B cell (primary cell): ENCODE results near the gene NR2E3. TPM values are rescaled to one million over a fixed set of nuclear protein-coding genes. Genes with fewer than 3 reads are reported as not detected.

Experiments used
- ATAC-seq: fragments of 200-7000 bp; cut with Tn5 transposase; one replicate; pipeline ENCODE4 v1.10.0; 2021; ENCODE audit warnings: low read depth, mild to moderate bottlenecking, moderate number of reproducible peaks, moderate library complexity
- CTCF ChIA-PET: fragments of 350-600 bp; sonication (Branson Sonifier 250); formaldehyde crosslinking; loops from one replicate; lab custom pipeline; 2021; ENCODE audit warnings: antibody characterized with exemption, inconsistent platforms; lab: Charles Lee
- POLR2A ChIA-PET: fragments of 350-600 bp; sonication (Branson Sonifier 250); formaldehyde crosslinking; loops from one replicate; lab custom pipeline; 2021; ENCODE audit warnings: antibody characterized with exemption; lab: Charles Lee
- DNase-seq: peaks from one replicate; pipeline ENCODE4 v3.0.0; 2013
- H2AFZ ChIP-seq: 2 replicates; pipeline ENCODE4 v1.6.1; 2012; ENCODE audit warnings: mild to moderate bottlenecking, low read depth, low read length; ENCODE audit not compliant: insufficient read depth, poor library complexity, severe bottlenecking
- H3K27ac ChIP-seq, 2 donors: 1 replicate in 1 of 2; 2 replicates in 1 of 2; pipeline ENCODE4 v1.5.1; 2012 to 2013; ENCODE audit warnings: low read length in 2 of 2, mild to moderate bottlenecking in 2 of 2, moderate library complexity in 1 of 2
- H3K27me3 ChIP-seq, 4 experiments: fragments of 200-600 bp in 1 of 4; sonication (generic) in 1 of 4; replicated peaks in 1 of 4; 1 replicate in 2 of 4; 2 replicates in 2 of 4; pipeline versions ENCODE4 v1.6.1 to v1.7.0; 2013 to 2016; ENCODE audit warnings: low read length in 3 of 4, mild to moderate bottlenecking in 2 of 4, mixed read lengths in 1 of 4, moderate library complexity in 1 of 4; ENCODE audit not compliant: insufficient read depth in 4 of 4, control insufficient read depth in 3 of 4; ENCODE audit errors: control extremely low read depth in 1 of 4
- H3K36me3 ChIP-seq, 2 experiments: replicated peaks in 1 of 2; 1 replicate in 1 of 2; 2 replicates in 1 of 2; pipeline versions ENCODE4 v1.6.1 to v1.7.1; 2013; ENCODE audit warnings: low read length in 1 of 2; ENCODE audit not compliant: insufficient read depth in 2 of 2, control insufficient read depth in 1 of 2; ENCODE audit errors: control extremely low read depth in 1 of 2, extremely low read depth in 1 of 2
- H3K4me1 ChIP-seq, 2 donors: fragments of 200-600 bp in 1 of 2; sonication (generic) in 1 of 2; 1 replicate in 1 of 2; 2 replicates in 1 of 2; pipeline versions ENCODE4 v1.5.1 to v1.6.1; 2013 to 2017; ENCODE audit warnings: low read length in 2 of 2; ENCODE audit not compliant: control insufficient read depth in 2 of 2, insufficient read depth in 2 of 2
- H3K4me2 ChIP-seq: replicated peaks from 2 replicates; pipeline ENCODE3; 2012; ENCODE audit warnings: mild to moderate bottlenecking, low read depth, low read length; ENCODE audit not compliant: poor library complexity, severe bottlenecking
- H3K4me3 ChIP-seq, 5 experiments: fragments of 200-600 bp in 1 of 5; sonication (generic) in 1 of 5; 1 replicate in 3 of 5; 2 replicates in 2 of 5; pipeline versions ENCODE4 v1.5.1 to v1.7.0; 2011 to 2016; ENCODE audit warnings: low read length in 4 of 5, mild to moderate bottlenecking in 4 of 5, low read depth in 2 of 5, control low read depth in 1 of 5, moderate library complexity in 1 of 5; ENCODE audit not compliant: insufficient read depth in 1 of 5; ENCODE audit errors: control extremely low read depth in 1 of 5, extremely low read depth in 1 of 5
- H3K79me2 ChIP-seq: fragments of 200-600 bp; sonication (generic); one replicate; pipeline ENCODE4 v1.6.0; 2016; ENCODE audit warnings: low read length; ENCODE audit not compliant: control insufficient read depth, insufficient read depth
- H3K9ac ChIP-seq: fragments of 200-600 bp; sonication (generic); 2 replicates; pipeline ENCODE4 v1.6.1; 2017; ENCODE audit warnings: mild to moderate bottlenecking, low read length, moderate library complexity
- H3K9me3 ChIP-seq, 3 donors: one replicate each; pipeline versions ENCODE4 v1.6.1 to v1.7.1; 2013; ENCODE audit warnings: low read length in 2 of 3; ENCODE audit not compliant: control insufficient read depth in 2 of 3, insufficient read depth in 1 of 3; ENCODE audit errors: control extremely low read depth in 1 of 3
- H4K20me1 ChIP-seq: 2 replicates; pipeline ENCODE4 v1.6.0; 2012; ENCODE audit warnings: mild to moderate bottlenecking, low read length; ENCODE audit not compliant: insufficient read depth, control insufficient read depth, poor library complexity, severe bottlenecking
- H3K27ac Mint-ChIP-seq: one replicate; pipeline ENCODE4 v1.8.0; 2021; ENCODE audit warnings: mixed read lengths
- H3K27me3 Mint-ChIP-seq: one replicate; pipeline ENCODE4 v1.8.0; 2021; ENCODE audit warnings: mixed read lengths
- H3K4me1 Mint-ChIP-seq: one replicate; pipeline ENCODE4 v1.8.0; 2021; ENCODE audit warnings: mixed read lengths
- H3K4me3 Mint-ChIP-seq: one replicate; pipeline ENCODE4 v1.8.0; 2021; ENCODE audit warnings: mixed read lengths
- H3K9me3 Mint-ChIP-seq: one replicate; pipeline ENCODE4 v1.8.0; 2022; ENCODE audit warnings: mixed read lengths; ENCODE audit not compliant: insufficient read depth
- EZH2 ChIP-seq: IDR thresholded peaks from 2 replicates; pipeline ENCODE4 v1.6.1; 2012; ENCODE audit warnings: borderline replicate concordance, low read depth, mild to moderate bottlenecking, moderate library complexity, low read length; ENCODE audit not compliant: insufficient read depth, poor library complexity, severe bottlenecking
- WGBS: methylation state at CpG from one replicate; pipeline ENCODE4 v1.1.5; 2013; ENCODE audit warnings: missing lambda C conversion rate; ENCODE audit not compliant: insufficient coverage; 5-methylcytosine and 5-hydroxymethylcytosine counted together
- intact Hi-C: fragments of 100-400 bp; cut with micrococcal nuclease; formaldehyde crosslinking; loops from one replicate; pipeline ENCODE4 v1.10.0; 2022
- polyA plus RNA-seq: library from polyadenylated mRNA; depleted of rRNA; stranded (reverse); fragments of >200 nt; gene quantifications from 2 replicates; pipeline ENCODE4 v1.2.3, GENCODE V29; 2012
- total RNA-seq, 2 donors: library from RNA; stranded (reverse); fragments of 120-200 nt in 1 of 2; gene quantifications; 1 replicate in 1 of 2; 2 replicates in 1 of 2; pipeline versions ENCODE4 v1.2.3 to v1.2.4, GENCODE V29; 2013 to 2022
- TF ChIP-seq, protein P1 (sequence below): fragments of 200-600 bp; IDR thresholded peaks from one replicate; pipeline ENCODE4 v1.8.0; 2022; ENCODE audit warnings: antibody characterized with exemption, mild to moderate bottlenecking

The NR2E3 gene
- total and polyA plus RNA-seq, 2 donors (not counting 1 experiment from before 2014, with no cell fraction given) = not detected

DNA sequence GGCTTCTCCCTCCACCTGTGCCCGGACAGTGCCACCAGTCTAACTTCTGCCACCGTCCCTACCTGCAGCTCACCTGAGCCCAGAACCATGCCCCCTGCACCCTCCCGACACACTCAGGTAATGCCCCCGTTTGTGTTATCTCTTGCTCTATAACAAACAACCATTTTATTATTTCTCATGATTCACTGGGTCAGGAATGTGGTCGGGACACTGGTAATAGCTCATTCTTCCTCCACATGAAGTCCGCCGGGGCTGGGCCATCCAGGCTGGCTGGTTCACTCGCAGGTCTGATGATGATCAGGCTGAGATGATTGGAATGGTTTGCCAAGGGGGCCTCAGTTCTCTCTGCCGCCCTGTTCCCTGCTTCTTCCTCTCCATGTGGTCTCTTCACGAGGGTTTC lies 20.3 kb upstream of the NR2E3 start:
- Histone ChIP-seq H3K79me2 (no peaks in the 10 kb centered on the region), H3K4me1 (no peaks in the 10 kb centered on the region), H4K20me1 (no peaks in the 10 kb centered on the region), H3K9me3 (no peaks in the 10 kb centered on the region), H3K4me3 (no peak overlapping the region), H2AFZ (no peak overlapping the region), H3K9ac (no peak overlapping the region), H3K4me2 (no peak overlapping the region), H3K36me3 (no peaks in the 10 kb centered on the region), H3K27ac (no peak overlapping the region), H3K27me3 (no peaks in the 10 kb centered on the region)
- H3K27ac Mint-ChIP-seq = no peak overlapping the region
- H3K4me3 Mint-ChIP-seq = no peak overlapping the region
- ATAC-seq = no peak
- peaks cover 10% of the 10 kb centered on the region for H3K27me3 Mint-ChIP-seq
- WGBS = 96% methylated on average over 8 of the region's 10 CpGs
- H3K9me3 Mint-ChIP-seq = no peaks in the 10 kb centered on the region
- TF ChIP-seq, protein P1, sequence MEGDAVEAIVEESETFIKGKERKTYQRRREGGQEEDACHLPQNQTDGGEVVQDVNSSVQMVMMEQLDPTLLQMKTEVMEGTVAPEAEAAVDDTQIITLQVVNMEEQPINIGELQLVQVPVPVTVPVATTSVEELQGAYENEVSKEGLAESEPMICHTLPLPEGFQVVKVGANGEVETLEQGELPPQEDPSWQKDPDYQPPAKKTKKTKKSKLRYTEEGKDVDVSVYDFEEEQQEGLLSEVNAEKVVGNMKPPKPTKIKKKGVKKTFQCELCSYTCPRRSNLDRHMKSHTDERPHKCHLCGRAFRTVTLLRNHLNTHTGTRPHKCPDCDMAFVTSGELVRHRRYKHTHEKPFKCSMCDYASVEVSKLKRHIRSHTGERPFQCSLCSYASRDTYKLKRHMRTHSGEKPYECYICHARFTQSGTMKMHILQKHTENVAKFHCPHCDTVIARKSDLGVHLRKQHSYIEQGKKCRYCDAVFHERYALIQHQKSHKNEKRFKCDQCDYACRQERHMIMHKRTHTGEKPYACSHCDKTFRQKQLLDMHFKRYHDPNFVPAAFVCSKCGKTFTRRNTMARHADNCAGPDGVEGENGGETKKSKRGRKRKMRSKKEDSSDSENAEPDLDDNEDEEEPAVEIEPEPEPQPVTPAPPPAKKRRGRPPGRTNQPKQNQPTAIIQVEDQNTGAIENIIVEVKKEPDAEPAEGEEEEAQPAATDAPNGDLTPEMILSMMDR = no peak
- TF ChIP-seq EZH2 = no peak
- intact Hi-C loops = no loop called here
- H3K4me1 Mint-ChIP-seq = no peaks in the 10 kb centered on the region
- DNase-seq = no peak
- CTCF ChIA-PET = interaction anchor here (1.4 kb wide), 1 partner anchor 8 kb away, joined by 3 read pairs; no protein-coding TSS in a partner anchor
- POLR2A ChIA-PET = no interaction called here

DNA sequence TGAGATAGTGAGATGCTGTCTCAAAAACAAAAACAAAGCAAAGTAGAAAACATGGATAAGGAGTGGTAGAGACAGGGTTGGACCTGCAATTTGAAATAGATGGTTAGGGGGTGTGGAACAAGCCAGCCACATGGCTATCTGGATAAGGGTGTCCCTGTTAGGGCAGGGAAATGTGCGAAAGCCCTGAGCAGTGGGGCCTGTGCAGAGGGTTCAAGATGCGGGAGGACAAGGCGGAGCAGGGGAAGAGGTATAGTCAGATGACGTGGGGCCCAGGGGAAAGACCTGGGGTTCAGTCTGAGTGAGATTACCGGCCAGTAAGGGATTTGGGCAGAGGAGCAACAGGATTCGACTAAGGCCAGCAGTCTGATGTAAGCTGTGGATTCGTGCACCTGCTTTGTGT lies 18.4 kb upstream of the NR2E3 start:
- H3K27ac Mint-ChIP-seq = no peak overlapping the region

More for the DNA sequence above, 18.4 kb upstream of the NR2E3 start:
- Histone ChIP-seq H3K4me3 (no peak overlapping the region), H3K27me3 (no peaks in the 10 kb centered on the region), H3K79me2 (no peaks in the 10 kb centered on the region), H3K9me3 (no peaks in the 10 kb centered on the region), H3K9ac (no peak overlapping the region), H2AFZ (no peak overlapping the region), H4K20me1 (no peaks in the 10 kb centered on the region), H3K27ac (no peak overlapping the region), H3K36me3 (no peaks in the 10 kb centered on the region), H3K4me2 (no peak overlapping the region), H3K4me1 (no peaks in the 10 kb centered on the region)
- DNase-seq (no peak), ATAC-seq (no peak)
- H3K4me3 Mint-ChIP-seq = no peak overlapping the region
- H3K4me1 Mint-ChIP-seq = no peaks in the 10 kb centered on the region
- H3K27me3 Mint-ChIP-seq = peaks cover 7% of the 10 kb centered on the region
- ChIA-PET POLR2A (interaction anchor here (0.7 kb wide), 1 partner anchor 1418 kb away, joined by 3 read pairs; no protein-coding TSS in a partner anchor), CTCF (no interaction called here)
- no peaks in the 10 kb centered on the region for H3K9me3 Mint-ChIP-seq
- WGBS = 100% methylated on average over 6 of the region's 7 CpGs
- intact Hi-C loops = no loop called here
- TF ChIP-seq, protein P1 = no peak
- TF ChIP-seq EZH2 = no peak
